K562 (cell line): Measurements from ENCODE around the gene ARMH1. TPM values are rescaled to one million over a fixed set of nuclear protein-coding genes. Genes with fewer than 3 reads are reported as not detected.
A peak's percentile ranks its signal among the peaks of the same experiment; 100 is the strongest.

Source experiments
- ASH1L ChIP-seq: fragments of 450-650 bp; IDR thresholded peaks from 2 replicates; pipeline ENCODE4 v1.6.1; 2018; ENCODE audit warnings: borderline replicate concordance, mild to moderate bottlenecking, low read depth; ENCODE audit not compliant: partially characterized antibody
- DMBX1 ChIP-seq: fragments of 250-450 bp; sonication (Bioruptor Pico); IDR thresholded peaks from 2 replicates; pipeline ENCODE4 v1.8.0; 2022; ENCODE audit warnings: inconsistent platforms, mild to moderate bottlenecking, moderate library complexity, borderline replicate concordance
- HMBOX1 ChIP-seq: sonication (generic); IDR thresholded peaks from 2 replicates; pipeline ENCODE4 v1.6.1; 2016
- KAT8 ChIP-seq: fragments of 450-650 bp; IDR thresholded peaks from 2 replicates; pipeline ENCODE4 v1.6.1; 2016; ENCODE audit warnings: low read depth, mild to moderate bottlenecking
- MAFG ChIP-seq: fragments of 450-650 bp; conservative IDR thresholded peaks from 2 replicates; pipeline ENCODE4 v1.6.1; 2016; ENCODE audit warnings: missing genetic modification characterization, missing compliant biosample characterization
- MCM3 ChIP-seq: fragments of 450-650 bp; IDR thresholded peaks from 2 replicates; pipeline ENCODE4 v1.6.1; 2016
- NKRF ChIP-seq: fragments of 450-650 bp; IDR thresholded peaks from 2 replicates; pipeline ENCODE4 v1.6.1; 2016; ENCODE audit warnings: borderline replicate concordance
- SRSF7 ChIP-seq: fragments of 200-400 bp; formaldehyde crosslinking; optimal IDR thresholded peaks from 2 replicates; pipeline ENCODE3; 2017; ENCODE audit warnings: mild to moderate bottlenecking, low read depth, low read length
- TSHZ1 ChIP-seq: fragments of 250-450 bp; sonication (Bioruptor Pico); IDR thresholded peaks from 2 replicates; pipeline ENCODE4 v1.4.0; 2020; ENCODE audit warnings: mild to moderate bottlenecking, moderate library complexity
- ZBTB2 ChIP-seq: fragments of 450-650 bp; IDR thresholded peaks from 2 replicates; pipeline ENCODE4 v1.6.1; 2016; ENCODE audit warnings: antibody characterized with exemption
- ZFP91 ChIP-seq: sonication (generic); formaldehyde crosslinking; IDR thresholded peaks from 2 replicates; pipeline ENCODE4 v1.8.0; 2022; ENCODE audit warnings: mild to moderate bottlenecking, missing genetic modification reagents
- ZFPM2 ChIP-seq: fragments of 250-450 bp; sonication (Bioruptor Pico); IDR thresholded peaks from 2 replicates; pipeline ENCODE4 v1.5.1; 2022; ENCODE audit warnings: mild to moderate bottlenecking
- ZNF668 ChIP-seq: fragments of 250-450 bp; sonication (Bioruptor Pico); IDR thresholded peaks from 2 replicates; pipeline ENCODE4 v1.8.0; 2022; ENCODE audit warnings: mild to moderate bottlenecking, inconsistent platforms
- polyA plus RNA-seq, 8 experiments: library from polyadenylated mRNA; depleted of rRNA in 4 of 8; stranded (reverse) in 5 of 8; unstranded in 3 of 8; fragments of >200 nt; fragmentation: Nextera tagmentation in 2 of 8; fragmentation: Illumina TruSeq in 1 of 8; extraction: Ambion mirVana in 2 of 8; extraction: Trizol in 1 of 8; gene quantifications; 2 replicates each; pipeline versions ENCODE4 v1.2.1 to v1.2.3, GENCODE V29; 2011 to 2014; ENCODE audit warnings: inconsistent platforms in 1 of 8, missing spikeins in 1 of 8
- total RNA-seq, 7 experiments: library from RNA; depleted of rRNA in 6 of 7; stranded (reverse); fragments of >200 nt in 6 of 7; fragmentation: Illumina TruSeq in 2 of 7; extraction: Trizol in 2 of 7; gene quantifications; 2 replicates each; pipeline versions ENCODE4 v1.2.1 to v1.2.3, GENCODE V29; 2011 to 2021; ENCODE audit warnings: low replicate concordance in 1 of 7

The ARMH1 gene
- total and polyA plus RNA-seq, 9 of the 15 experiments (the other 6 are each of a cell fraction or from before 2014, with no cell fraction given): 0.41 TPM; not detected in 8

- TF ChIP-seq KAT8 (no peak), MAFG (tag) (no peak), DMBX1 (peak; percentile 35; the same call in 1 of the 2 replicates), HMBOX1 (no peak), TSHZ1 (CRISPR knock-in tag) (no peak), SRSF7 (no peak), MCM3 (no peak), ZFPM2 (CRISPR knock-in tag) (no peak), ZBTB2 (peak; percentile 71), ASH1L (no peak), NKRF (0 out of 2 replicates have a peak, but pooled peaks have one; percentile 40), ZFP91 (CRISPR knock-in tag) (no peak), ZNF668 (CRISPR knock-in tag) (peak; percentile 70; the same call in 1 of the 2 replicates)
Measured at GRCh38 chr1:44631647-44632539, 42.6 kb upstream of the ARMH1 start (continued).
